Uterus (tissue), 2 donors: Measurements from ENCODE around the gene SRCAP.

Experiments
- POLR2A ChIP-seq, 2 donors: fragments of 450-650 bp; IDR thresholded peaks; one replicate each; pipeline ENCODE4 v1.6.1; 2016; ENCODE audit warnings: antibody characterized with exemption in 2 of 2, mild to moderate bottlenecking in 1 of 2, moderate library complexity in 1 of 2
- TF ChIP-seq, protein P1 (sequence below), 4 experiments: fragments of 200-600 bp in 2 of 4; fragments of 450-650 bp in 2 of 4; sonication (generic) in 2 of 4; IDR thresholded peaks; one replicate each; pipeline ENCODE4 v1.5.1; 2016 to 2019; ENCODE audit warnings: antibody characterized with exemption in 4 of 4, mild to moderate bottlenecking in 2 of 4, moderate library complexity in 1 of 4

DNA sequence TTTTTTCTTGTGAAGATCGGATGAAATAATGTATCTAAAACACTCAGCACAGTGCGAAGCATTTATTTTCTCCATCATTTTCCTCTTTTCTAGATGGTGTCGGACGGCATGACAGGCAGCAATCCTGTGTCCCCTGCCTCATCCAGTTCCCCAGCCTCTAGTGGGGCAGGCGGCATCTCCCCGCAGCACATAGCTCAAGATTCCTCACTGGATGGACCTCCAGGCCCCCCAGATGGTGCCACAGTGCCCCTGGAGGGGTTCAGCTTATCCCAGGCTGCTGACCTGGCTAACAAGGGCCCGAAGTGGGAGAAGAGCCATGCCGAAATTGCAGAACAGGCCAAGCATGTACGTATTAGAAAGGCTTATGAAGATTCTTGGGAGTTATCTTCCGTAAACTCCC lies 5.0 kb downstream of the SRCAP start:
- TF ChIP-seq, protein P1, sequence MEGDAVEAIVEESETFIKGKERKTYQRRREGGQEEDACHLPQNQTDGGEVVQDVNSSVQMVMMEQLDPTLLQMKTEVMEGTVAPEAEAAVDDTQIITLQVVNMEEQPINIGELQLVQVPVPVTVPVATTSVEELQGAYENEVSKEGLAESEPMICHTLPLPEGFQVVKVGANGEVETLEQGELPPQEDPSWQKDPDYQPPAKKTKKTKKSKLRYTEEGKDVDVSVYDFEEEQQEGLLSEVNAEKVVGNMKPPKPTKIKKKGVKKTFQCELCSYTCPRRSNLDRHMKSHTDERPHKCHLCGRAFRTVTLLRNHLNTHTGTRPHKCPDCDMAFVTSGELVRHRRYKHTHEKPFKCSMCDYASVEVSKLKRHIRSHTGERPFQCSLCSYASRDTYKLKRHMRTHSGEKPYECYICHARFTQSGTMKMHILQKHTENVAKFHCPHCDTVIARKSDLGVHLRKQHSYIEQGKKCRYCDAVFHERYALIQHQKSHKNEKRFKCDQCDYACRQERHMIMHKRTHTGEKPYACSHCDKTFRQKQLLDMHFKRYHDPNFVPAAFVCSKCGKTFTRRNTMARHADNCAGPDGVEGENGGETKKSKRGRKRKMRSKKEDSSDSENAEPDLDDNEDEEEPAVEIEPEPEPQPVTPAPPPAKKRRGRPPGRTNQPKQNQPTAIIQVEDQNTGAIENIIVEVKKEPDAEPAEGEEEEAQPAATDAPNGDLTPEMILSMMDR (IDR thresholded peaks at IDR 0.05), result no peak
- TF ChIP-seq POLR2A (IDR thresholded peaks at IDR 0.05), result no peak
